GM12878 (cell line): Measurements from ENCODE around the gene PLA2G1B. TPM values are rescaled to one million over a fixed set of nuclear protein-coding genes. Genes with fewer than 3 reads are reported as not detected.

Source experiments
- ATAC-seq: fragments of 200-7000 bp; cut with Tn5 transposase; 3 replicates; pipeline ENCODE4 v1.9.1; 2020; ENCODE audit warnings: mild to moderate bottlenecking, moderate library complexity
- BruUV-seq: library from RNA; stranded (reverse); fragments of 400-500 nt; replicated peaks from 2 replicates; lab custom pipeline; 2021; lab: Mats Ljungman, UMichigan
- CTCF ChIA-PET: fragments of 300-600 bp; sonication (Branson Sonifier 250); formaldehyde crosslinking; extraction: SDS; loops from one replicate; lab custom pipeline; 2021; ENCODE audit warnings: inconsistent platforms; lab: Yijun Ruan, JAX
- POLR2A ChIA-PET: fragments of 350-600 bp; formaldehyde crosslinking; extraction: SDS; loops from one replicate; lab custom pipeline; 2021; ENCODE audit warnings: inconsistent platforms; lab: Charles Lee
- RAD21 ChIA-PET: fragments of 300-600 bp; sonication (Branson Sonifier 250); formaldehyde crosslinking; loops from one replicate; lab custom pipeline; 2023; ENCODE audit warnings: antibody characterized with exemption; ENCODE audit not compliant: unreplicated experiment; lab: Charles Lee
- SMC1A ChIA-PET: fragments of 300-600 bp; sonication (Branson Sonifier 250); formaldehyde crosslinking; loops from one replicate; lab custom pipeline; 2023; ENCODE audit not compliant: unreplicated experiment, uncharacterized antibody; lab: Charles Lee
- DNase-seq: peaks from one replicate; pipeline ENCODE4 v3.0.0-alpha.2; 2011; ENCODE audit warnings: low read depth, low spot score
- FAIRE-seq: peaks from 3 replicates; lab custom pipeline; 2011; peaks lifted over from hg19 to GRCh38; lab: Jason Lieb, UNC
- H2AFZ ChIP-seq: 2 replicates; pipeline ENCODE4 v1.6.0; 2011; ENCODE audit warnings: low read depth, low read length, control low read depth; ENCODE audit not compliant: control insufficient read depth
- H3K27ac ChIP-seq: 2 replicates; pipeline ENCODE4 v1.5.1; 2011; ENCODE audit warnings: control low read depth; ENCODE audit not compliant: control insufficient read depth, insufficient read depth
- H3K27me3 ChIP-seq, 2 experiments: replicated peaks in 1 of 2; 2 replicates each; pipeline versions ENCODE4 v1.6.0 to v1.6.1; 2011; ENCODE audit warnings: low read length in 1 of 2; ENCODE audit not compliant: control insufficient read depth in 2 of 2, insufficient read depth in 2 of 2
- H3K36me3 ChIP-seq, 2 experiments: 2 replicates each; pipeline ENCODE4 v1.5.1; 2011; ENCODE audit warnings: low read length in 1 of 2; ENCODE audit not compliant: control insufficient read depth in 2 of 2, insufficient read depth in 2 of 2
- H3K4me1 ChIP-seq: 2 replicates; pipeline ENCODE4 v1.6.1; 2011; ENCODE audit warnings: mild to moderate bottlenecking, low read length, moderate library complexity, mixed read lengths; ENCODE audit not compliant: control insufficient read depth, insufficient read depth
- H3K4me2 ChIP-seq: 2 replicates; pipeline ENCODE4 v1.6.0; 2011; ENCODE audit warnings: control low read depth; ENCODE audit not compliant: control insufficient read depth, insufficient read depth
- H3K4me3 ChIP-seq: fragments of 200-600 bp; sonication (generic); 2 replicates; pipeline ENCODE4 v1.5.1; 2016
- H3K79me2 ChIP-seq: 2 replicates; pipeline ENCODE4 v1.6.0; 2011; ENCODE audit warnings: low read length; ENCODE audit not compliant: control insufficient read depth, insufficient read depth
- H3K9ac ChIP-seq: 2 replicates; pipeline ENCODE4 v1.8.0; 2011; ENCODE audit warnings: low read length, control low read depth, mixed read lengths; ENCODE audit not compliant: control insufficient read depth, insufficient read depth
- H3K9me3 ChIP-seq: replicated peaks from 3 replicates; pipeline ENCODE4 v1.5.1; 2011; ENCODE audit warnings: mild to moderate bottlenecking, low read length; ENCODE audit not compliant: control insufficient read depth, insufficient read depth
- H4K20me1 ChIP-seq: 2 replicates; pipeline ENCODE4 v1.6.0; 2011; ENCODE audit not compliant: control insufficient read depth, insufficient read depth
- BCL11A ChIP-seq: IDR thresholded peaks from 2 replicates; pipeline ENCODE4 v1.6.1; 2011; ENCODE audit warnings: low read depth, low read length
- CBFB ChIP-seq: IDR thresholded peaks from 2 replicates; pipeline ENCODE4 v1.6.1; 2016; ENCODE audit warnings: antibody characterized with exemption, low read depth
- CHD2 ChIP-seq: IDR thresholded peaks from 2 replicates; pipeline ENCODE4 v1.6.1; 2011; ENCODE audit warnings: low read depth, low read length, improper control_type of control experiment, borderline replicate concordance
- EED ChIP-seq: sonication (generic); IDR thresholded peaks from 2 replicates; pipeline ENCODE4 v1.6.1; 2016; ENCODE audit warnings: antibody characterized with exemption, low read depth
- EGR1 ChIP-seq, 2 experiments: IDR thresholded peaks; 1 replicate in 1 of 2; 2 replicates in 1 of 2; pipeline ENCODE4 v1.6.1; 2011 to 2012; ENCODE audit warnings: low read depth in 2 of 2, low read length in 2 of 2, borderline replicate concordance in 1 of 2, mild to moderate bottlenecking in 1 of 2, moderate library complexity in 1 of 2
- KAT2A ChIP-seq: conservative IDR thresholded peaks from 2 replicates; pipeline ENCODE4 v1.6.1; 2011; ENCODE audit warnings: low read depth, low read length; ENCODE audit not compliant: control insufficient read depth
- TARDBP ChIP-seq: IDR thresholded peaks from 2 replicates; pipeline ENCODE4 v1.6.1; 2016; ENCODE audit warnings: borderline replicate concordance
- TCF3 ChIP-seq: IDR thresholded peaks from 2 replicates; pipeline ENCODE4 v1.6.1; 2012; ENCODE audit warnings: low read depth, mild to moderate bottlenecking, low read length, borderline replicate concordance; ENCODE audit not compliant: insufficient read depth
- ZBTB33 ChIP-seq: fragments of 450-650 bp; IDR thresholded peaks from 2 replicates; pipeline ENCODE4 v1.6.1; 2017; ENCODE audit warnings: mild to moderate bottlenecking
- ZBTB4 ChIP-seq: fragments of 450-650 bp; formaldehyde crosslinking; IDR thresholded peaks from 2 replicates; pipeline ENCODE4 v1.4.0; 2022; ENCODE audit warnings: mild to moderate bottlenecking, moderate library complexity
- ZSCAN29 ChIP-seq: fragments of 450-650 bp; IDR thresholded peaks from 2 replicates; pipeline ENCODE4 v1.6.1; 2017; ENCODE audit warnings: mild to moderate bottlenecking, moderate library complexity
- WGBS: methylation state at CpG from one replicate; pipeline ENCODE4 v1.1.6; 2016; ENCODE audit warnings: low lambda C conversion rate; ENCODE audit not compliant: insufficient replicate concordance, insufficient coverage; ENCODE audit errors: missing lambda C conversion rate; 5-methylcytosine and 5-hydroxymethylcytosine counted together
- in situ Hi-C: fragments of 300-500 bp; cut with MboI; formaldehyde crosslinking; loops from 9 replicates; pipeline ENCODE4 v1.14.3; 2018; ENCODE audit warnings: mixed read lengths
- intact Hi-C: fragments of 100-400 bp; cut with micrococcal nuclease; formaldehyde crosslinking; loops from one replicate; pipeline ENCODE4 v1.14.2; 2022; ENCODE audit not compliant: unreplicated experiment
- polyA plus RNA-seq, 11 experiments: library from polyadenylated mRNA; depleted of rRNA in 4 of 11; unstranded in 6 of 11; stranded (reverse) in 5 of 11; fragments of >200 nt; fragmentation: Nextera tagmentation in 4 of 11; fragmentation: Illumina TruSeq in 1 of 11; extraction: Ambion mirVana in 4 of 11; extraction: Trizol in 1 of 11; gene quantifications; 1 replicate in 1 of 11; 2 replicates in 10 of 11; pipeline versions ENCODE4 v1.2.1 to v1.2.3, GENCODE V29; 2011 to 2016; ENCODE audit warnings: inconsistent platforms in 2 of 11, missing spikeins in 2 of 11, low read depth in 1 of 11
- total RNA-seq, 4 experiments: library from RNA; depleted of rRNA in 3 of 4; stranded (reverse); fragments of >200 nt in 3 of 4; fragmentation: Illumina TruSeq in 1 of 4; extraction: Trizol in 1 of 4; gene quantifications; 2 replicates each; pipeline versions ENCODE4 v1.2.1 to v1.2.3, GENCODE V29; 2013 to 2021

The PLA2G1B gene
- total and polyA plus RNA-seq, 10 of the 15 experiments (the other 5 are each of a cell fraction or from before 2014, with no cell fraction given), result not detected

GRCh38 chr12:120364487-120364886, 36.9 kb upstream of the PLA2G1B start:
- in situ Hi-C loops (no loop called here), intact Hi-C loops (no loop called here)
- no peak for ATAC-seq
- 33% methylated on average over 6 of the region's 6 CpGs for WGBS
- DNase-seq, result no peak
- Histone ChIP-seq H3K27ac (no peak overlapping the region), H3K9me3 (no peaks in the 10 kb centered on the region), H3K4me3 (no peak overlapping the region), H3K27me3 (peaks cover 6 to 7% of the 10 kb centered on the region in 2 experiments), H3K4me2 (no peak overlapping the region), H4K20me1 (no peaks in the 10 kb centered on the region), H3K4me1 (no peaks in the 10 kb centered on the region), H3K79me2 (no peaks in the 10 kb centered on the region), H3K36me3 (no peaks in the 10 kb centered on the region), H3K9ac (no peak overlapping the region), H2AFZ (no peak overlapping the region)
- RAD21 ChIA-PET, result no interaction called here
- CTCF ChIA-PET, result interaction anchor here (0.8 to 1.2 kb wide), 2 partner anchors 9 to 66 kb away, joined by 3 to 6 read pairs; no protein-coding TSS in a partner anchor
- POLR2A ChIA-PET, result no interaction called here
- TF ChIP-seq TARDBP (no peak), CHD2 (no peak), ZSCAN29 (no peak)
- SMC1A ChIA-PET, result no interaction called here
- FAIRE-seq, result no peak
- BruUV-seq, result no TSS peak

GRCh38 chr12:120363274-120363855, 35.8 kb upstream of the PLA2G1B start:
- H3K4me1 ChIP-seq, result no peaks in the 10 kb centered on the region
- no peak for FAIRE-seq
- H3K36me3 ChIP-seq, result no peaks in the 10 kb centered on the region
- DNase-seq, result no peak
- 46% methylated on average over 9 of the region's 9 CpGs for WGBS
- intact Hi-C loops, result no loop called here
- RAD21 ChIA-PET, result no interaction called here
- no peak overlapping the region for H3K9ac ChIP-seq
- H2AFZ ChIP-seq, result no peak overlapping the region
- H3K4me2 ChIP-seq, result no peak overlapping the region
- H4K20me1 ChIP-seq, result no peaks in the 10 kb centered on the region
- no peak for ATAC-seq
- H3K27ac ChIP-seq, result no peak overlapping the region
- no peak overlapping the region for H3K4me3 ChIP-seq
- CTCF ChIA-PET, result no interaction called here
- peaks cover 5 to 7% of the 10 kb centered on the region in 2 experiments; a peak in 3 of 4 replicates for H3K27me3 ChIP-seq
- no TSS peak for BruUV-seq
- in situ Hi-C loops, result no loop called here
- POLR2A ChIA-PET, result no interaction called here
- no peaks in the 10 kb centered on the region for H3K9me3 ChIP-seq
- SMC1A ChIA-PET, result no interaction called here
- H3K79me2 ChIP-seq, result no peaks in the 10 kb centered on the region
- TF ChIP-seq EED (no peak), CBFB (no peak), ZBTB4 (CRISPR knock-in tag) (no peak), BCL11A (no peak), EGR1 (IDR thresholded peaks at IDR 0.05; ENCODE audit: borderline replicate concordance in 1 of 2, low read depth in 2 of 2, low read length in 2 of 2) (no peak), TCF3 (no peak), KAT2A (no peak), ZBTB33 (no peak)
